AG10803 (cell line): ENCODE data around the gene HTT.

Experiments used
- DNase-seq: peaks from one replicate; pipeline ENCODE4 v3.0.0; 2010; ENCODE audit warnings: low read depth
- H3K4me3 ChIP-seq: 2 replicates; pipeline ENCODE4 v1.5.1; 2011; ENCODE audit warnings: mild to moderate bottlenecking, low read length, control low read depth
- CTCF ChIP-seq: conservative IDR thresholded peaks from 2 replicates; pipeline ENCODE4 v1.5.1; 2011; ENCODE audit warnings: mild to moderate bottlenecking, low read length, control low read depth, inconsistent platforms

Gene HTT

DNA sequence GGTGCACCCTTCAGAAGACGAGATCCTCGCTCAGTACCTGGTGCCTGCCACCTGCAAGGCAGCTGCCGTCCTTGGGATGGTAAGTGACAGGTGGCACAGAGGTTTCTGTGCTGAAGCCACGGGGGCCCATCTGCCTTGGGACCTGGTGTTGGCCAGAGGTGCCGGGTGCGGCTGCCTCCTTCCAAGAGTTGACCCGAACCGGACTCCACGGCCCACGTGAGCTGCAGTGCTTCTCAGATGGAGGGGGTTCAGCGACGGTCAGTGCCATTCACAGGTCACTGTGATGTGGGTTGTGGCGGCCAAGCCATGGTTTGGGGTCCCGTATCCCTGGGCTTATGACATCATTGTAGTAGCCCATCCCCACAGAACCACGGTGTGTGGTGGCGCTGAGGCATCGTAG lies 155.5 kb downstream of the HTT start:
- no peak for TF ChIP-seq CTCF
- DNase-seq: no peak
- H3K4me3 ChIP-seq: no peak overlapping the region

DNA sequence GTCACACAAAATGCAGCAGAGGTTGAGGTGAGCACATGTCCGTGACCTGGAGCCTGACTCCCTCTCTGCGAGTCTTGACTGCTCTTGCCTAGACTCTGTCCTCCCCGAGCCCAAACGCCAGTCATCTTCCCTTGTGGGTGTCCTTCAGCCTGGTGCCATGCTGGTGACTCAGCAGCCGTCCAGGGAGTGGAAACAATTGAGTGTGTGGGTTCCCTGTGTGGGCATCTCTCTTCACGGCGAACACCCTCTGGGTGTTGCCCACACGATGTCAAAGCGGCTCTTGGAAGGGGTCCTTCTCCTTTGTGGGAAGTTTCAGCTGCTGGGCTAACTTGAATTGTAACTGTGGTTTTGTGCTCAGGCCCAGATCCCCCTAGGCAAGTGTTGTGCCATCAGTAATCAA lies 157.0 kb downstream of the HTT start:
- no peak overlapping the region for H3K4me3 ChIP-seq
- TF ChIP-seq CTCF: no peak
- no peak for DNase-seq

DNA sequence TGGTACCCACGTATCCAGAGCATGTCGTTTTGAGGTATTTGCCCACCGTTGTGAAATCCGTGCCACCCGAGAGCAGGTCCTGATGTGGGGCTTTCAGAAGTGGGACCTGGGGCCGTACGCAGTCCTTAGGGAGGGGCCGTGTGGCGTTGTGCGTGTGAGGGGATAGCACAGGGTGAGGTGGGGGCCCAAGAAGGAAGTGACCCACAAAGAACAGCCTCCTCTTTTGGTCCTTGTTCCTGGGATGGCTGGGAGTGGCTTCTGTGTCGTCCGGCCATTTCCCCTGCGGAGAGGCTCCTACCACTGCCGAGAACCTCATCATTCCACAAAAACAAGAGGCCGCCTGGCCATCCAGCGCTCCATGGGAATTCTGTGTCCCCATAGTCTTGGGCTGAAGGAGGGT lies 157.5 kb downstream of the HTT start:
- no peak for TF ChIP-seq CTCF
- DNase-seq: no peak
- no peak overlapping the region for H3K4me3 ChIP-seq

DNA sequence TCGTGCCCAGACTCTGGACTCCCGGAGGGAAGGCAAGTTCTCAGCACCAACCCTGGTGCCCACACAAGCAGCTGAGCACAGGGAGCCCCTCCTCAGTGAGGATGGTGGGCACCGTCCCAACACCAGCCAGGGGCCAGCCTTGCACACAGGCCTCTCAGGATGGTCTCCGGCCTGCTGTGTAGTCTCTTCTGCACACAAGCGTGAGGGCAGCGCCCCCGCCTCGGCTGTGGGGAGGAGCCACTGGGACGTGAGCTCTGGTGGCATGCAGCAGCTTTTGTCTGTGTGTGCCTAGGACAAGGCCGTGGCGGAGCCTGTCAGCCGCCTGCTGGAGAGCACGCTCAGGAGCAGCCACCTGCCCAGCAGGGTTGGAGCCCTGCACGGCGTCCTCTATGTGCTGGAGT lies 158.4 kb downstream of the HTT start:
- no peak overlapping the region for H3K4me3 ChIP-seq
- no peak for TF ChIP-seq CTCF
- DNase-seq: no peak

- DNase-seq: peak; percentile 32
- H3K4me3 ChIP-seq: no peak overlapping the region
- TF ChIP-seq CTCF: no peak; the same call in 1 of the 2 replicates
These were observed 159.1 kb downstream of the HTT start for GRCh38 chr4:3233391-3234071.

DNA sequence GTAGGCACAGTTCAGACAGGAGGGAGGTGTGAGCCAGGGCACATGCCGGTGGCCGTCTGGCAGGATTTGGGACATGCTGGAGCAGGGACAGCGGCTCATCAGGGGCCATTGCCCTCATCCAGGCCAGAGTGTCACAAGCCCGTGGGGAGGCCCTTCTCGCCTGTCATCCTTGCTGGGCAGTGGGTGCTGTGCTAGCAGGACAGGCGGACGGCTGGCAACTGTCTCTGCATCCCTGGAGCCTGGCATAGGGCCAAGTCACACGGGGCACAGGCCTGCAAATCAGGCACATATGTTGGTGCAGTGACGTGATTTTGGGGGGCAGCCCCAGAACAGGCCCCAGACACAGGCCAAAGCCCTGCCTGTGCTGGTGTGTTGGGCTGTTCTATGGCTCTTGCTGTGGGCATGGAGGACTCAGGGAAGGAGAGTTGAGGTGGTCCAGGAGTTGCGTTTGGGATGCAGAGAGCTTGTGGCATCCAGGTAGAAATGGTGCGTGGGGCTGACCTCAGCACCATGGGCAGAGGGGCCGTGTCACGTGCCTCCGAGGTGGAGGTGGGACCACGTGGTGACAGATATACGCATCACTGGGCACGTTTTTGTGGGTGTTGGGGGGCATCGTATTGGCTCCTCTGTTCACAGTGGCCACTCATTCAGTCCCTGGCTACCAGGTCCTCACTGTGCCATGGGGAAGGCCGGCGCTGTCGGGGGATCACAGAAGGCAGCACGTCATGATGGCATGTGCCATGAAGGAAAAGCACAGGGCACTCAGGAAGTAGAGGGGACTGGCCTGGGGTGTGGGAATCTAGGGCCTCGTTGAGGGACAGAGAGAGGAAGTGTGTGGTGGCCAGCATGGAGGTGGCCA lies 159.9 kb downstream of the HTT start:
- no peak for DNase-seq
- no peak overlapping the region for H3K4me3 ChIP-seq
- TF ChIP-seq CTCF: no peak

DNA sequence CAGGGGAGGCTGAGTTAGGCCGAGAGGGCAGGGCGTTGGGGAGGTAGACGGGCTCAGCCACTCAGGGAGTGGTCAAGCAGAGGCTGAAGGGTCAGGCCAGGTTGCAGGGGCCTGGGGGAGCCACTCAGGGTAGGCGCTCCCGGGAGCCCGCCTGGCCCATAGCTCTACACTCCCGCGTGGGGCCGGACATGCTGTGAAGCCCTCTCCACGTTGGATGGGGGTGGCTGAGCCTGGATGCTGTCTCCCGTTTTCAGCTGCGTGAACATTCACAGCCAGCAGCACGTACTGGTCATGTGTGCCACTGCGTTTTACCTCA lies 160.5 kb downstream of the HTT start:
- no peak for TF ChIP-seq CTCF
- DNase-seq: no peak
- H3K4me3 ChIP-seq: no peak overlapping the region
